HCT116 (cell line): ENCODE data around the gene XPNPEP2. TPM values are rescaled to one million over a fixed set of nuclear protein-coding genes. Genes with fewer than 3 reads are reported as not detected.

ENCODE experiments used
- ATAC-seq: fragments of 200-7000 bp; cut with Tn5 transposase; 2 replicates; pipeline ENCODE4 v1.9.1; 2020; ENCODE audit warnings: mild to moderate bottlenecking, moderate library complexity
- BruUV-seq: library from RNA; stranded (reverse); fragments of 400-500 nt; replicated peaks from 2 replicates; lab custom pipeline; 2021; lab: Mats Ljungman, UMichigan
- CTCF ChIA-PET: fragments of 300-600 bp; sonication (Branson Sonifier 250); formaldehyde crosslinking; loops from one replicate; lab custom pipeline; 2021; ENCODE audit warnings: antibody characterized with exemption; lab: Charles Lee
- POLR2A ChIA-PET: fragments of 300-600, 350-600 bp; sonication (Branson Sonifier 250); formaldehyde crosslinking; loops from one replicate; lab custom pipeline; 2021; ENCODE audit warnings: antibody characterized with exemption; lab: Charles Lee
- RAD21 ChIA-PET, 2 experiments: fragments of 300-600 bp; sonication (Branson Sonifier 250); formaldehyde crosslinking; loops; one replicate each; lab custom pipeline; 2023; ENCODE audit warnings: low total read pairs in 2 of 2; ENCODE audit not compliant: uncharacterized antibody in 2 of 2, unreplicated experiment in 2 of 2, low non-redundant PET in 1 of 2; lab: Charles Lee
- DNase-seq: peaks from one replicate; pipeline ENCODE4 v3.0.0-alpha.2; 2010; ENCODE audit warnings: low read depth, low spot score
- H2AFZ ChIP-seq: fragments of 200-600 bp; shearing (Covaris generic), sonication (generic); 2 replicates; pipeline ENCODE4 v1.6.1; 2017; ENCODE audit warnings: low read depth, mixed run types, mixed read lengths, antibody characterized with exemption, low read length; ENCODE audit not compliant: poor library complexity, severe bottlenecking
- H3K27ac ChIP-seq: 2 replicates; pipeline ENCODE4 v1.5.1; 2012; ENCODE audit warnings: low read depth, low read length
- H3K27me3 ChIP-seq: fragments of 200-600 bp; sonication (generic); 2 replicates; pipeline ENCODE4 v1.6.1; 2016; ENCODE audit warnings: mixed run types, low read length, mixed read lengths; ENCODE audit not compliant: insufficient read depth
- H3K36me3 ChIP-seq, 2 experiments: fragments of 200-500 bp in 1 of 2; fragments of 200-600 bp in 1 of 2; sonication (Bioruptor generic) in 1 of 2; sonication (generic) in 1 of 2; 2 replicates each; pipeline versions ENCODE4 v1.5.1 to v1.6.1; 2014 to 2016; ENCODE audit warnings: low read length in 2 of 2, inconsistent platforms in 1 of 2, mixed read lengths in 1 of 2, mixed run types in 1 of 2; ENCODE audit not compliant: insufficient read depth in 2 of 2, control insufficient read depth in 1 of 2
- H3K4me1 ChIP-seq, 2 experiments: fragments of 200-600 bp in 1 of 2; sonication (generic) in 1 of 2; 2 replicates each; pipeline versions ENCODE4 v1.5.1 to v1.6.1; 2012 to 2017; ENCODE audit warnings: low read length in 2 of 2, inconsistent platforms in 1 of 2, mild to moderate bottlenecking in 1 of 2, mixed read lengths in 1 of 2, mixed run types in 1 of 2, moderate library complexity in 1 of 2; ENCODE audit not compliant: insufficient read depth in 2 of 2, control insufficient read depth in 1 of 2
- H3K4me2 ChIP-seq: fragments of 200-600 bp; sonication (generic); 2 replicates; pipeline ENCODE4 v1.6.1; 2017; ENCODE audit warnings: mixed run types, low read length, mixed read lengths
- H3K4me3 ChIP-seq, 2 experiments: fragments of 200-600 bp in 1 of 2; sonication (generic) in 1 of 2; replicated peaks in 1 of 2; 2 replicates each; pipeline ENCODE4 v1.5.1; 2011 to 2016; ENCODE audit warnings: low read length in 2 of 2, control low read depth in 1 of 2, low read depth in 1 of 2, mild to moderate bottlenecking in 1 of 2, mixed read lengths in 1 of 2, mixed run types in 1 of 2
- H3K79me2 ChIP-seq: fragments of 200-600 bp; sonication (generic); 2 replicates; pipeline ENCODE4 v1.6.1; 2017; ENCODE audit warnings: mild to moderate bottlenecking, mixed run types, low read length, moderate library complexity, mixed read lengths; ENCODE audit not compliant: insufficient read depth
- H3K9ac ChIP-seq: fragments of 200-600 bp; sonication (generic); 2 replicates; pipeline ENCODE4 v1.6.1; 2016; ENCODE audit warnings: low read length, mixed read lengths
- H3K9me2 ChIP-seq: fragments of 200-600 bp; sonication (generic), shearing (Covaris generic); 2 replicates; pipeline ENCODE4 v1.6.1; 2017; ENCODE audit warnings: mixed run types, mild to moderate bottlenecking, moderate library complexity; ENCODE audit not compliant: insufficient read depth
- H3K9me3 ChIP-seq, 2 experiments: fragments of 200-500 bp in 1 of 2; fragments of 200-600 bp in 1 of 2; sonication (Bioruptor generic) in 1 of 2; sonication (generic) in 1 of 2; 2 replicates each; pipeline ENCODE4 v1.6.1; 2014 to 2017; ENCODE audit warnings: low read length in 2 of 2, mixed read lengths in 2 of 2, inconsistent platforms in 1 of 2, low read depth in 1 of 2, mild to moderate bottlenecking in 1 of 2, mixed run types in 1 of 2, moderate library complexity in 1 of 2; ENCODE audit not compliant: control insufficient read depth in 1 of 2, insufficient read depth in 1 of 2
- H4K20me1 ChIP-seq: fragments of 200-600 bp; sonication (generic), shearing (Covaris generic); 2 replicates; pipeline ENCODE4 v1.6.1; 2017; ENCODE audit warnings: mixed run types, mild to moderate bottlenecking, moderate library complexity; ENCODE audit not compliant: insufficient read depth
- ATF3 ChIP-seq: IDR thresholded peaks from 2 replicates; pipeline ENCODE4 v1.6.1; 2012
- CEBPB ChIP-seq: IDR thresholded peaks from 2 replicates; pipeline ENCODE4 v1.6.1; 2012; ENCODE audit warnings: low read depth
- ELF1 ChIP-seq: IDR thresholded peaks from 2 replicates; pipeline ENCODE4 v1.6.1; 2012; ENCODE audit warnings: low read depth, borderline replicate concordance
- FOSL1 ChIP-seq: IDR thresholded peaks from 2 replicates; pipeline ENCODE4 v1.6.1; 2012; ENCODE audit warnings: low read depth
- POLR2AphosphoS5 ChIP-seq: IDR thresholded peaks from 2 replicates; pipeline ENCODE4 v1.6.1; 2011; ENCODE audit warnings: mild to moderate bottlenecking, low read depth, low read length, moderate library complexity
- RAD21 ChIP-seq: IDR thresholded peaks from 2 replicates; pipeline ENCODE4 v1.6.1; 2012; ENCODE audit warnings: low read depth, mild to moderate bottlenecking
- SIN3A ChIP-seq: IDR thresholded peaks from 2 replicates; pipeline ENCODE4 v1.6.1; 2012; ENCODE audit warnings: low read depth
- SP1 ChIP-seq: IDR thresholded peaks from 2 replicates; pipeline ENCODE4 v1.6.1; 2012; ENCODE audit warnings: low read depth
- TCF7L2 ChIP-seq: IDR thresholded peaks from 2 replicates; pipeline ENCODE4 v1.7.0; 2011; ENCODE audit warnings: borderline replicate concordance, inconsistent platforms; ENCODE audit not compliant: insufficient read depth, insufficient read length; ENCODE audit errors: extremely low read depth
- ZFX ChIP-seq: fragments of 450-650 bp; IDR thresholded peaks from 2 replicates; pipeline ENCODE4 v1.6.1; 2017
- intact Hi-C: fragments of 100-400 bp; cut with micrococcal nuclease; formaldehyde crosslinking; loops from 2 replicates; pipeline ENCODE4 v1.10.0; 2022
- total RNA-seq: library from RNA; stranded (reverse); gene quantifications from one replicate; pipeline ENCODE4 v1.2.1, GENCODE V29; 2021; ENCODE audit not compliant: unreplicated experiment
- TF ChIP-seq, protein P1 (sequence below), 3 experiments: fragments of 200-600 bp in 1 of 3; sonication (generic) in 1 of 3; IDR thresholded peaks in 2 of 3; conservative IDR thresholded peaks in 1 of 3; 2 replicates each; pipeline ENCODE4 v1.5.1; 2012 to 2017; ENCODE audit warnings: low read depth in 2 of 3, low read length in 2 of 3, antibody characterized with exemption in 1 of 3, borderline replicate concordance in 1 of 3, control low read depth in 1 of 3, mild to moderate bottlenecking in 1 of 3, mixed read lengths in 1 of 3, mixed run types in 1 of 3, moderate library complexity in 1 of 3; ENCODE audit not compliant: insufficient read depth in 1 of 3
- TF ChIP-seq, protein P2 (sequence below): IDR thresholded peaks from 2 replicates; pipeline ENCODE4 v1.6.1; 2012; ENCODE audit warnings: low read depth

Gene XPNPEP2
- total RNA-seq, 1 experiment from 2014 or later = not detected

DNA sequence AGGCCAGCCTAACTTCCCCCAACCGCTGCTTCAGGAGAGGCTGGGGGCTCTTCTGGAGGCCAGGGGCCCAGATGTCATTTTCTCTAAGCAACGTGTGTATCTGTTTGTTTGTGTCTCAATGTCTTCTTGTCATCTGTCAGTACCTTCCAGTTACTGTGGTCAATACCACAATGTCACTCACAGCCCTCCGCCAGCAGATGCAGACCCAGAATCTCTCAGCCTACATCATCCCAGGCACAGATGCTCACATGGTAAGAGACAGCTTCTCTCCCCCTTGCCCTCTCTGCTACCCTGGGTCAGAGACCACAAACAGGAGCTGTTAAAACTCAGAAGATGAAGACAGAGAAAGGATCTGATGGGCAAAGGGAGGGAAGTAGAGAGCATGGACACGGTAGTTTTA lies 5.0 kb downstream of the XPNPEP2 start:
- Histone ChIP-seq H3K9me2 (no peaks in the 10 kb centered on the region), H3K79me2 (no peaks in the 10 kb centered on the region), H3K27ac (no peak overlapping the region), H3K27me3 (no peaks in the 10 kb centered on the region), H3K36me3 (no peaks in the 10 kb centered on the region), H3K9me3 (no peaks in the 10 kb centered on the region), H3K4me3 (no peak overlapping the region), H2AFZ (no peak overlapping the region), H3K4me1 (no peaks in the 10 kb centered on the region), H3K4me2 (no peak overlapping the region), H3K9ac (no peak overlapping the region), H4K20me1 (no peaks in the 10 kb centered on the region)
- POLR2A ChIA-PET = no interaction called here
- DNase-seq = no peak
- intact Hi-C loops = no loop called here
- TF ChIP-seq, protein P1, sequence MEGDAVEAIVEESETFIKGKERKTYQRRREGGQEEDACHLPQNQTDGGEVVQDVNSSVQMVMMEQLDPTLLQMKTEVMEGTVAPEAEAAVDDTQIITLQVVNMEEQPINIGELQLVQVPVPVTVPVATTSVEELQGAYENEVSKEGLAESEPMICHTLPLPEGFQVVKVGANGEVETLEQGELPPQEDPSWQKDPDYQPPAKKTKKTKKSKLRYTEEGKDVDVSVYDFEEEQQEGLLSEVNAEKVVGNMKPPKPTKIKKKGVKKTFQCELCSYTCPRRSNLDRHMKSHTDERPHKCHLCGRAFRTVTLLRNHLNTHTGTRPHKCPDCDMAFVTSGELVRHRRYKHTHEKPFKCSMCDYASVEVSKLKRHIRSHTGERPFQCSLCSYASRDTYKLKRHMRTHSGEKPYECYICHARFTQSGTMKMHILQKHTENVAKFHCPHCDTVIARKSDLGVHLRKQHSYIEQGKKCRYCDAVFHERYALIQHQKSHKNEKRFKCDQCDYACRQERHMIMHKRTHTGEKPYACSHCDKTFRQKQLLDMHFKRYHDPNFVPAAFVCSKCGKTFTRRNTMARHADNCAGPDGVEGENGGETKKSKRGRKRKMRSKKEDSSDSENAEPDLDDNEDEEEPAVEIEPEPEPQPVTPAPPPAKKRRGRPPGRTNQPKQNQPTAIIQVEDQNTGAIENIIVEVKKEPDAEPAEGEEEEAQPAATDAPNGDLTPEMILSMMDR (IDR thresholded peaks at IDR 0.05 in 2 of 3, conservative IDR thresholded peaks at IDR 0.05 in 1 of 3; ENCODE audit: borderline replicate concordance in 1 of 3, insufficient read depth in 1 of 3, low read depth in 2 of 3, low read length in 2 of 3) = no peak
- no peak for TF ChIP-seq ZFX
- no peak for TF ChIP-seq POLR2AphosphoS5
- TF ChIP-seq, protein P2, sequence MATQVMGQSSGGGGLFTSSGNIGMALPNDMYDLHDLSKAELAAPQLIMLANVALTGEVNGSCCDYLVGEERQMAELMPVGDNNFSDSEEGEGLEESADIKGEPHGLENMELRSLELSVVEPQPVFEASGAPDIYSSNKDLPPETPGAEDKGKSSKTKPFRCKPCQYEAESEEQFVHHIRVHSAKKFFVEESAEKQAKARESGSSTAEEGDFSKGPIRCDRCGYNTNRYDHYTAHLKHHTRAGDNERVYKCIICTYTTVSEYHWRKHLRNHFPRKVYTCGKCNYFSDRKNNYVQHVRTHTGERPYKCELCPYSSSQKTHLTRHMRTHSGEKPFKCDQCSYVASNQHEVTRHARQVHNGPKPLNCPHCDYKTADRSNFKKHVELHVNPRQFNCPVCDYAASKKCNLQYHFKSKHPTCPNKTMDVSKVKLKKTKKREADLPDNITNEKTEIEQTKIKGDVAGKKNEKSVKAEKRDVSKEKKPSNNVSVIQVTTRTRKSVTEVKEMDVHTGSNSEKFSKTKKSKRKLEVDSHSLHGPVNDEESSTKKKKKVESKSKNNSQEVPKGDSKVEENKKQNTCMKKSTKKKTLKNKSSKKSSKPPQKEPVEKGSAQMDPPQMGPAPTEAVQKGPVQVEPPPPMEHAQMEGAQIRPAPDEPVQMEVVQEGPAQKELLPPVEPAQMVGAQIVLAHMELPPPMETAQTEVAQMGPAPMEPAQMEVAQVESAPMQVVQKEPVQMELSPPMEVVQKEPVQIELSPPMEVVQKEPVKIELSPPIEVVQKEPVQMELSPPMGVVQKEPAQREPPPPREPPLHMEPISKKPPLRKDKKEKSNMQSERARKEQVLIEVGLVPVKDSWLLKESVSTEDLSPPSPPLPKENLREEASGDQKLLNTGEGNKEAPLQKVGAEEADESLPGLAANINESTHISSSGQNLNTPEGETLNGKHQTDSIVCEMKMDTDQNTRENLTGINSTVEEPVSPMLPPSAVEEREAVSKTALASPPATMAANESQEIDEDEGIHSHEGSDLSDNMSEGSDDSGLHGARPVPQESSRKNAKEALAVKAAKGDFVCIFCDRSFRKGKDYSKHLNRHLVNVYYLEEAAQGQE = no peak
- TF ChIP-seq FOSL1 = no peak
- TF ChIP-seq TCF7L2 = no peak
- TF ChIP-seq ATF3 = no peak
- TF ChIP-seq RAD21 = no peak
- no peak for TF ChIP-seq SP1
- TF ChIP-seq CEBPB = no peak
- no peak for TF ChIP-seq ELF1
- TF ChIP-seq SIN3A = no peak
- no peak for ATAC-seq
- no TSS peak for BruUV-seq
- RAD21 ChIA-PET = no interaction called here
- CTCF ChIA-PET = no interaction called here
